Panc1 (cell line): ENCODE measurements around the gene IL11. TPM values are rescaled to one million over a fixed set of nuclear protein-coding genes. Genes with fewer than 3 reads are reported as not detected.
A peak's percentile ranks its signal among the peaks of the same experiment; 100 is the strongest.

ENCODE experiments used
- ATAC-seq: fragments of 200-7000 bp; cut with Tn5 transposase; 2 replicates; pipeline ENCODE4 v1.9.1; 2020; ENCODE audit warnings: mild to moderate bottlenecking, moderate library complexity
- BruUV-seq: library from RNA; stranded (reverse); fragments of 400-500 nt; replicated peaks from 2 replicates; lab custom pipeline; 2021; lab: Mats Ljungman, UMichigan
- CTCF ChIA-PET: fragments of 300-600 bp; sonication (Branson Sonifier 250); formaldehyde crosslinking; loops from one replicate; lab custom pipeline; 2022; ENCODE audit warnings: antibody characterized with exemption; lab: Charles Lee
- POLR2A ChIA-PET: fragments of 300-600 bp; sonication (Branson Sonifier 250); formaldehyde crosslinking; loops from one replicate; lab custom pipeline; 2022; ENCODE audit warnings: antibody characterized with exemption; lab: Charles Lee
- DNase-seq: peaks from one replicate; pipeline ENCODE4 v3.0.0-alpha.2; 2010; ENCODE audit warnings: low read depth, low spot score
- H3K27ac ChIP-seq: 2 replicates; pipeline ENCODE4 v1.5.1; 2011; ENCODE audit warnings: mild to moderate bottlenecking, low read length, inconsistent platforms
- H3K27me3 ChIP-seq: fragments of 200-500 bp; sonication (Bioruptor generic); 2 replicates; pipeline ENCODE4 v1.6.0; 2014; ENCODE audit warnings: low read length, inconsistent platforms; ENCODE audit not compliant: control insufficient read depth, insufficient read depth
- H3K36me3 ChIP-seq: fragments of 200-500 bp; sonication (Bioruptor generic); 2 replicates; pipeline ENCODE4 v1.5.1; 2014; ENCODE audit warnings: inconsistent platforms, mild to moderate bottlenecking, low read length, moderate library complexity; ENCODE audit not compliant: control insufficient read depth, insufficient read depth
- H3K4me1 ChIP-seq: 2 replicates; pipeline ENCODE4 v1.5.1; 2011; ENCODE audit warnings: inconsistent platforms, mild to moderate bottlenecking, low read length, moderate library complexity; ENCODE audit not compliant: control insufficient read depth, insufficient read depth
- H3K4me3 ChIP-seq, 2 experiments: 2 replicates each; pipeline ENCODE4 v1.5.1; 2011 to 2012; ENCODE audit warnings: low read depth in 2 of 2, low read length in 2 of 2, mild to moderate bottlenecking in 2 of 2, inconsistent platforms in 1 of 2, moderate library complexity in 1 of 2
- H3K9me3 ChIP-seq: fragments of 200-500 bp; sonication (Bioruptor generic); 2 replicates; pipeline ENCODE4 v1.5.1; 2014; ENCODE audit warnings: low read depth, mild to moderate bottlenecking, inconsistent platforms, low read length, moderate library complexity; ENCODE audit not compliant: control insufficient read depth, insufficient read depth
- POLR2AphosphoS5 ChIP-seq: IDR thresholded peaks from 2 replicates; pipeline ENCODE4 v1.6.1; 2012; ENCODE audit warnings: mild to moderate bottlenecking, low read depth, low read length, moderate library complexity
- REST ChIP-seq, 2 experiments: IDR thresholded peaks; 2 replicates each; pipeline ENCODE4 v1.6.1; 2011 to 2012; ENCODE audit warnings: low read depth in 2 of 2, control low read depth in 1 of 2, low read length in 1 of 2, mild to moderate bottlenecking in 1 of 2, moderate library complexity in 1 of 2; ENCODE audit not compliant: insufficient read depth in 1 of 2
- SIN3A ChIP-seq: IDR thresholded peaks from 2 replicates; pipeline ENCODE4 v1.6.1; 2012; ENCODE audit warnings: low read depth, mild to moderate bottlenecking, low read length, moderate library complexity, borderline replicate concordance; ENCODE audit not compliant: insufficient read depth
- TCF7L2 ChIP-seq: IDR thresholded peaks from 2 replicates; pipeline ENCODE4 v1.6.1; 2011; ENCODE audit warnings: mild to moderate bottlenecking, low read depth, low read length, inconsistent platforms
- in situ Hi-C: cut with HindIII; loops from 2 replicates; pipeline ENCODE4 v1.10.0; 2016; ENCODE audit warnings: low sequenced_read_pairs, low pct_unique_long_range_greater_than_20kb
- intact Hi-C: fragments of 100-400 bp; cut with micrococcal nuclease; formaldehyde crosslinking; loops from one replicate; pipeline ENCODE4 v1.10.0; 2022; ENCODE audit not compliant: unreplicated experiment
- total RNA-seq: library from RNA; stranded (reverse); gene quantifications from one replicate; pipeline ENCODE4 v1.2.1, GENCODE V29; 2021; ENCODE audit not compliant: unreplicated experiment
- TF ChIP-seq, protein P1 (sequence below): fragments of 450-650 bp; IDR thresholded peaks from 2 replicates; pipeline ENCODE4 v1.5.1; 2017; ENCODE audit warnings: mild to moderate bottlenecking

The IL11 gene
- total RNA-seq, 1 experiment from 2014 or later, result 4.4 TPM

GRCh38 chr19:55398200-55398925 lies 28.1 kb upstream of the IL11 start:
- TF ChIP-seq, protein P1, sequence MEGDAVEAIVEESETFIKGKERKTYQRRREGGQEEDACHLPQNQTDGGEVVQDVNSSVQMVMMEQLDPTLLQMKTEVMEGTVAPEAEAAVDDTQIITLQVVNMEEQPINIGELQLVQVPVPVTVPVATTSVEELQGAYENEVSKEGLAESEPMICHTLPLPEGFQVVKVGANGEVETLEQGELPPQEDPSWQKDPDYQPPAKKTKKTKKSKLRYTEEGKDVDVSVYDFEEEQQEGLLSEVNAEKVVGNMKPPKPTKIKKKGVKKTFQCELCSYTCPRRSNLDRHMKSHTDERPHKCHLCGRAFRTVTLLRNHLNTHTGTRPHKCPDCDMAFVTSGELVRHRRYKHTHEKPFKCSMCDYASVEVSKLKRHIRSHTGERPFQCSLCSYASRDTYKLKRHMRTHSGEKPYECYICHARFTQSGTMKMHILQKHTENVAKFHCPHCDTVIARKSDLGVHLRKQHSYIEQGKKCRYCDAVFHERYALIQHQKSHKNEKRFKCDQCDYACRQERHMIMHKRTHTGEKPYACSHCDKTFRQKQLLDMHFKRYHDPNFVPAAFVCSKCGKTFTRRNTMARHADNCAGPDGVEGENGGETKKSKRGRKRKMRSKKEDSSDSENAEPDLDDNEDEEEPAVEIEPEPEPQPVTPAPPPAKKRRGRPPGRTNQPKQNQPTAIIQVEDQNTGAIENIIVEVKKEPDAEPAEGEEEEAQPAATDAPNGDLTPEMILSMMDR, result no peak
- TF ChIP-seq SIN3A (no peak), POLR2AphosphoS5 (no peak), TCF7L2 (no peak), REST (IDR thresholded peaks at IDR 0.05; ENCODE audit: insufficient read depth in 1 of 2, low read depth in 2 of 2, low read length in 1 of 2) (no peak)
- POLR2A ChIA-PET, result interaction anchor here (1.2 kb wide), 1 partner anchor 8 kb away, joined by 5 read pairs; no protein-coding TSS in a partner anchor
- CTCF ChIA-PET, result no interaction called here
- Histone ChIP-seq H3K4me3 (no peak overlapping the region), H3K4me1 (peaks cover 14% of the 10 kb centered on the region), H3K9me3 (no peaks in the 10 kb centered on the region), H3K36me3 (peaks cover 14% of the 10 kb centered on the region), H3K27me3 (no peaks in the 10 kb centered on the region), H3K27ac (no peak overlapping the region)
- intact Hi-C loops, result no loop called here
- DNase-seq (no peak), ATAC-seq (no peak)
- no TSS peak for BruUV-seq
- in situ Hi-C loops, result no loop called here

DNA sequence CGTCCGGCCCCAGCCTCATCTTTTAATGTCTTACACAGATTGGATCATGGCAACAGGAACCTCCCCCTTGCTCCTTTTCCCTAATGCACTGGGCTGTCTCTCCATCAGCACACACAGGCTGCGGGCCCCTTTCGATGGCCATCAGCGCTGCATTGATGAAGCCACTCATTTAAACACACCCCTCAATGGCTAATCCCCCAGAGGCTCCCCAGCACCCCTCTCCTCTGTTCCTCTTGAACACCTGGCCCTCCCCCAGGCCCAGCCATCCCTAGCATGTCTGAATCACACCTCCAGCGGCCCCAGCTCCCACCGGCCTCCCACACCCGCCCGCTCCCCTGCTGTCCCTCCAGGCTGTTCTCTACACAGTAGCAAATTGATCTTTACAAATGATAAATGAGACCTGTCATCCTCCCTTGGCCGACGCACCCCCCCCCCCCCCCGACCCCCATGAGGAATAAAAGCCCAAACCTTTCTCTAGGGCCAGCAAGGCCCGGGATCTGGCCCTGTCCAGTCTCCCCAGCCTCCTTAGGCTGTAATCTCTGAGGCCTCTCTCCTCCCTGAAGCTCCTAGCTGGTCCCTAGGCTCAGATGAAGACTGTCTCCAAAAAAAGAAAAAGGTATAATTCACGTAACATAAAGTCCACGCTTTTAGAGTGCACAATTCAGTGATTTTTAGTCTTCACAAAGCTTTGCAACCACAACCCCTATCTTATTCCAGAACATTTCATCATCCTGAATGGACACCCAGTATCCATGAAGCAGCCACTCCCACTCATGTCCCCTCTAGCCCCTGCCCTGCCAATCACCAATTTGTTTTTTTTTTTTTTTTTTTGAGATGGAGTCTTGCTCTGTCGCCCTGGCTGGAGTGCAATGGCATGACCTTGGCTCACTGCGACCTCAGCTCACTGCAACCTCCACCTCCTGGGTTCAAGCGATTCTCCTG lies 22.8 kb upstream of the IL11 start:
- in situ Hi-C loops (no loop called here), intact Hi-C loops (no loop called here)
- ChIA-PET CTCF (no interaction called here), POLR2A (interaction anchor here (0.6 kb wide), 1 partner anchor 133 kb away, joined by 3 read pairs; no protein-coding TSS in a partner anchor)
- no peak for TF ChIP-seq TCF7L2
- TF ChIP-seq POLR2AphosphoS5, result no peak
- no peak for TF ChIP-seq REST (IDR thresholded peaks at IDR 0.05; ENCODE audit: insufficient read depth in 1 of 2, low read depth in 2 of 2, low read length in 1 of 2)
- TF ChIP-seq, protein P1, result no peak
- no peak for TF ChIP-seq SIN3A
- no TSS peak for BruUV-seq
- Histone ChIP-seq H3K27ac (no peak overlapping the region), H3K4me3 (no peak overlapping the region), H3K4me1 (peaks cover 41% of the 10 kb centered on the region), H3K27me3 (no peaks in the 10 kb centered on the region), H3K9me3 (no peaks in the 10 kb centered on the region), H3K36me3 (peaks cover 9% of the 10 kb centered on the region)
- DNase-seq (no peak), ATAC-seq (peak; percentile 23; the same call in 1 of the 2 replicates)
